HPDE6-E6E7 (cell line): Measurements from ENCODE around the gene DDAH2.
A peak's percentile ranks its signal among the peaks of the same experiment; 100 is the strongest.
"Not testable (repeated sequence)": the region's sequence is repeated elsewhere in the genome, so short reads cannot be mapped to it uniquely, and the experiment has no call there.

ENCODE experiments used
- DNase-seq: peaks from one replicate; pipeline ENCODE4 v3.0.0; 2011; ENCODE audit warnings: missing footprints; ENCODE audit errors: extremely low spot score

Gene DDAH2

GRCh38 chr6:31713991-31714684 lies 15.0 kb downstream of the DDAH2 start:
- DNase-seq = no peak

- DNase-seq = no peak
These were observed 15.6 kb downstream of the DDAH2 start for GRCh38 chr6:31713465-31713864.

GRCh38 chr6:31712296-31712695 lies 16.8 kb downstream of the DDAH2 start:
- DNase-seq = no peak

GRCh38 chr6:31711233-31711632 lies 17.9 kb downstream of the DDAH2 start:
- peak; percentile 36 for DNase-seq

- no peak for DNase-seq
These were observed 18.4 kb downstream of the DDAH2 start for GRCh38 chr6:31710523-31711219.

GRCh38 chr6:31709157-31709556 lies 19.9 kb downstream of the DDAH2 start:
- not testable (repeated sequence) for DNase-seq

- no peak for DNase-seq
These were observed 20.9 kb downstream of the DDAH2 start for GRCh38 chr6:31708224-31708623.

GRCh38 chr6:31707701-31708100 lies 21.4 kb downstream of the DDAH2 start:
- no peak for DNase-seq

GRCh38 chr6:31706599-31706998 lies 22.5 kb downstream of the DDAH2 start, which contains the start of gene LY6G6F:
LY6G6F (plus strand) TSS chr6:31706866; CDS start chr6:31706907, 41 bp downstream.
- DNase-seq = no peak

GRCh38 chr6:31705931-31706330 lies 23.2 kb downstream of the DDAH2 start:
- DNase-seq = no peak

GRCh38 chr6:31702819-31703716 lies 26.0 kb downstream of the DDAH2 start, which contains the start of gene ABHD16A:
ABHD16A (minus strand) TSS chr6:31703324; CDS start chr6:31703281, 43 bp downstream.
- peak; percentile 100 for DNase-seq

- no peak for DNase-seq
These were observed 26.7 kb downstream of the DDAH2 start for GRCh38 chr6:31702405-31702818.

GRCh38 chr6:31701666-31702404 lies 27.3 kb downstream of the DDAH2 start:
- DNase-seq = no peak

- DNase-seq = no peak
These were observed 28.2 kb downstream of the DDAH2 start for GRCh38 chr6:31700740-31701401.

- DNase-seq = no peak
These were observed 31.5 kb downstream of the DDAH2 start for GRCh38 chr6:31697555-31697954.

- DNase-seq = no peak
These were observed 35.6 kb downstream of the DDAH2 start for GRCh38 chr6:31693535-31693934.

- no peak for DNase-seq
These were observed 36.2 kb downstream of the DDAH2 start for GRCh38 chr6:31692886-31693285.

- DNase-seq = no peak
These were observed 36.7 kb downstream of the DDAH2 start for GRCh38 chr6:31692353-31692752.

- DNase-seq = no peak
These were observed 37.5 kb downstream of the DDAH2 start for GRCh38 chr6:31691564-31692108.

GRCh38 chr6:31691078-31691463 lies 38.0 kb downstream of the DDAH2 start:
- DNase-seq = no peak
